Measurements from ENCODE around the gene BICD1. TPM values are rescaled to one million over a fixed set of nuclear protein-coding genes. Genes with fewer than 3 reads are reported as not detected.
A peak's percentile ranks its signal among the peaks of the same experiment; 100 is the strongest.

The BICD1 gene
- total and polyA plus RNA-seq, 2 of the 13 experiments (the other 11 are each of a cell fraction or from before 2014, with no cell fraction given) = 4.5 to 5.2 TPM

DNA sequence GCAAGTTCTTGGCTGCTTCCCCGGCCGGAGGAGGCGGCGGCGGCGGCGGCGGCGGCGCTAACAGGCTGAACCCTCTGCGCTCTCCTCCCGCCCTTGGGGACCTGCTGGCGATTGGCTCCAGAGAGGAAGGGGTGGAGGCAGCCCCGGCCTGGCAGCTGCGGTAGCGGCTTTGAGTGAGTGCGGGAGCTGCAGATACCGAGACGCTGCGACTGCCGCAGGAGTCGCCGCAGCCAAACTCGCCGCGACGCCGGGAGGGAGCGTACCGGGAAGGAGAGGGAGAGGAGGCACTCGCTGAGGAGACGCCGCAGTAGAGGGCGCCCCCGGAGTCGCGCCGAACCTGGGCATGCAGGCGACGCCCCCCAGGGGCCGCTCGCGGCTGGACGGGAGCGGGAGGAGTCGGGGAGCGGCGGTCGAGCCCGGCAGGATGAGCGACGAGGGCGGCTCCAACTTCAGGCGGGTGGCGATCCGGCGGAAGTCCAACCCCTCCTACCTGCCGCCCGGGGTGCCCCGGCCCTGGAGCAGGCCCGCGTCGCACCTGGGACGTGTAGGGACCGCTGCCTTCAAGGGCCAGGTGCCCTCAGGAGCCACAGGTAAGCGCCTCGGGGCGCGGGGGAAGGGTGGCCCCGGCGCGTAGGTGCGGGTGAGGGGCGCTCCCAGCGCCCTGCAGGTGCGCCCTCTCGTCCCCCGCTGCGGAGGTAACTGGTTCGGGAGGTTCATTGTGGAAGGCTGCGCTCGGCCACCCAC is 292.9 kb downstream of the BICD1 start, which contains the start of gene FGD4 (continued):
- TF ChIP-seq, protein P1, sequence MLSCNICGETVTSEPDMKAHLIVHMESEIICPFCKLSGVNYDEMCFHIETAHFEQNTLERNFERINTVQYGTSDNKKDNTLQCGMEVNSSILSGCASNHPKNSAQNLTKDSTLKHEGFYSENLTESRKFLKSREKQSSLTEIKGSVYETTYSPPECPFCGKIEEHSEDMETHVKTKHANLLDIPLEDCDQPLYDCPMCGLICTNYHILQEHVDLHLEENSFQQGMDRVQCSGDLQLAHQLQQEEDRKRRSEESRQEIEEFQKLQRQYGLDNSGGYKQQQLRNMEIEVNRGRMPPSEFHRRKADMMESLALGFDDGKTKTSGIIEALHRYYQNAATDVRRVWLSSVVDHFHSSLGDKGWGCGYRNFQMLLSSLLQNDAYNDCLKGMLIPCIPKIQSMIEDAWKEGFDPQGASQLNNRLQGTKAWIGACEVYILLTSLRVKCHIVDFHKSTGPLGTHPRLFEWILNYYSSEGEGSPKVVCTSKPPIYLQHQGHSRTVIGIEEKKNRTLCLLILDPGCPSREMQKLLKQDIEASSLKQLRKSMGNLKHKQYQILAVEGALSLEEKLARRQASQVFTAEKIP (CRISPR knock-in tag; IDR thresholded peaks at IDR 0.05; ENCODE audit: borderline replicate concordance) = no peak
- TF ChIP-seq CHD4 (IDR thresholded peaks at IDR 0.05; ENCODE audit: borderline replicate concordance, low read length) (no peak), ZNF343 (CRISPR knock-in tag; IDR thresholded peaks at IDR 0.05) (peak; percentile 81; the same call in 1 of the 2 replicates), FOXA1 (IDR thresholded peaks at IDR 0.05) (no peak), FOXA1 (CRISPR knock-in tag; IDR thresholded peaks at IDR 0.05) (no peak), ADNP (CRISPR knock-in tag; IDR thresholded peaks at IDR 0.05) (peak; percentile 56; the same call in 1 of the 2 replicates), ZNF33B (CRISPR knock-in tag; IDR thresholded peaks at IDR 0.05) (no peak; the same call in 1 of the 2 replicates), ZKSCAN5 (CRISPR knock-in tag; IDR thresholded peaks at IDR 0.05) (no peak), NR2F2 (IDR thresholded peaks at IDR 0.05; ENCODE audit: borderline replicate concordance, low read depth) (no peak), ZNF570 (CRISPR knock-in tag; IDR thresholded peaks at IDR 0.05; ENCODE audit: borderline replicate concordance) (no peak), MLLT10 (CRISPR knock-in tag; IDR thresholded peaks at IDR 0.05) (no peak), MED8 (CRISPR knock-in tag; IDR thresholded peaks at IDR 0.05; ENCODE audit: insufficient replicate concordance) (no peak), ONECUT2 (CRISPR knock-in tag; IDR thresholded peaks at IDR 0.05) (no peak), POGZ (CRISPR knock-in tag; IDR thresholded peaks at IDR 0.05) (peak; percentile 72), RXRA (CRISPR knock-in tag; IDR thresholded peaks at IDR 0.05) (0 out of 2 replicates have a peak, but pooled peaks have one; percentile 33), NCOA1 (CRISPR knock-in tag; IDR thresholded peaks at IDR 0.05) (peak; percentile 88; the same call in 1 of the 2 replicates), SPEN (CRISPR knock-in tag; IDR thresholded peaks at IDR 0.05; ENCODE audit: low read depth) (peak; percentile 14; the same call in 1 of the 2 replicates), ZNF251 (CRISPR knock-in tag; IDR thresholded peaks at IDR 0.05) (no peak), ZKSCAN8 (CRISPR knock-in tag; IDR thresholded peaks at IDR 0.05; ENCODE audit: borderline replicate concordance) (no peak; the same call in 1 of the 2 replicates), NONO (IDR thresholded peaks at IDR 0.05) (no peak), NONO (CRISPR knock-in tag; conservative IDR thresholded peaks at IDR 0.05) (peak; percentile 83)
- TF ChIP-seq, protein P2, sequence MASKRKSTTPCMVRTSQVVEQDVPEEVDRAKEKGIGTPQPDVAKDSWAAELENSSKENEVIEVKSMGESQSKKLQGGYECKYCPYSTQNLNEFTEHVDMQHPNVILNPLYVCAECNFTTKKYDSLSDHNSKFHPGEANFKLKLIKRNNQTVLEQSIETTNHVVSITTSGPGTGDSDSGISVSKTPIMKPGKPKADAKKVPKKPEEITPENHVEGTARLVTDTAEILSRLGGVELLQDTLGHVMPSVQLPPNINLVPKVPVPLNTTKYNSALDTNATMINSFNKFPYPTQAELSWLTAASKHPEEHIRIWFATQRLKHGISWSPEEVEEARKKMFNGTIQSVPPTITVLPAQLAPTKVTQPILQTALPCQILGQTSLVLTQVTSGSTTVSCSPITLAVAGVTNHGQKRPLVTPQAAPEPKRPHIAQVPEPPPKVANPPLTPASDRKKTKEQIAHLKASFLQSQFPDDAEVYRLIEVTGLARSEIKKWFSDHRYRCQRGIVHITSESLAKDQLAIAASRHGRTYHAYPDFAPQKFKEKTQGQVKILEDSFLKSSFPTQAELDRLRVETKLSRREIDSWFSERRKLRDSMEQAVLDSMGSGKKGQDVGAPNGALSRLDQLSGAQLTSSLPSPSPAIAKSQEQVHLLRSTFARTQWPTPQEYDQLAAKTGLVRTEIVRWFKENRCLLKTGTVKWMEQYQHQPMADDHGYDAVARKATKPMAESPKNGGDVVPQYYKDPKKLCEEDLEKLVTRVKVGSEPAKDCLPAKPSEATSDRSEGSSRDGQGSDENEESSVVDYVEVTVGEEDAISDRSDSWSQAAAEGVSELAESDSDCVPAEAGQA (IDR thresholded peaks at IDR 0.05; ENCODE audit: low read depth) = no peak
- TF ChIP-seq, protein P2 (CRISPR knock-in tag; IDR thresholded peaks at IDR 0.05; ENCODE audit: borderline replicate concordance) = no peak
- TF ChIP-seq, protein P3, sequence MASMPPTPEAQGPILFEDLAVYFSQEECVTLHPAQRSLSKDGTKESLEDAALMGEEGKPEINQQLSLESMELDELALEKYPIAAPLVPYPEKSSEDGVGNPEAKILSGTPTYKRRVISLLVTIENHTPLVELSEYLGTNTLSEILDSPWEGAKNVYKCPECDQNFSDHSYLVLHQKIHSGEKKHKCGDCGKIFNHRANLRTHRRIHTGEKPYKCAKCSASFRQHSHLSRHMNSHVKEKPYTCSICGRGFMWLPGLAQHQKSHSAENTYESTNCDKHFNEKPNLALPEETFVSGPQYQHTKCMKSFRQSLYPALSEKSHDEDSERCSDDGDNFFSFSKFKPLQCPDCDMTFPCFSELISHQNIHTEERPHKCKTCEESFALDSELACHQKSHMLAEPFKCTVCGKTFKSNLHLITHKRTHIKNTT (CRISPR knock-in tag; IDR thresholded peaks at IDR 0.05) = no peak

Data from HepG2 (cell line).